Mammary epithelial cell (primary cell): ENCODE results near the gene RNF148.

Experiments
- EZH2 ChIP-seq: IDR thresholded peaks from 2 replicates; pipeline ENCODE4 v1.6.1; 2012; ENCODE audit warnings: low read length, inconsistent platforms, borderline replicate concordance
- TF ChIP-seq, protein P1 (sequence below), 2 donors: IDR thresholded peaks in 1 of 2; conservative IDR thresholded peaks in 1 of 2; 2 replicates each; pipeline ENCODE4 v1.5.1; 2011 to 2012; ENCODE audit warnings: inconsistent platforms in 2 of 2, low read length in 2 of 2, mild to moderate bottlenecking in 2 of 2, control low read depth in 1 of 2, low read depth in 1 of 2; ENCODE audit not compliant: insufficient read depth in 1 of 2; ENCODE audit errors: extremely low read depth in 1 of 2

- TF ChIP-seq, protein P1, sequence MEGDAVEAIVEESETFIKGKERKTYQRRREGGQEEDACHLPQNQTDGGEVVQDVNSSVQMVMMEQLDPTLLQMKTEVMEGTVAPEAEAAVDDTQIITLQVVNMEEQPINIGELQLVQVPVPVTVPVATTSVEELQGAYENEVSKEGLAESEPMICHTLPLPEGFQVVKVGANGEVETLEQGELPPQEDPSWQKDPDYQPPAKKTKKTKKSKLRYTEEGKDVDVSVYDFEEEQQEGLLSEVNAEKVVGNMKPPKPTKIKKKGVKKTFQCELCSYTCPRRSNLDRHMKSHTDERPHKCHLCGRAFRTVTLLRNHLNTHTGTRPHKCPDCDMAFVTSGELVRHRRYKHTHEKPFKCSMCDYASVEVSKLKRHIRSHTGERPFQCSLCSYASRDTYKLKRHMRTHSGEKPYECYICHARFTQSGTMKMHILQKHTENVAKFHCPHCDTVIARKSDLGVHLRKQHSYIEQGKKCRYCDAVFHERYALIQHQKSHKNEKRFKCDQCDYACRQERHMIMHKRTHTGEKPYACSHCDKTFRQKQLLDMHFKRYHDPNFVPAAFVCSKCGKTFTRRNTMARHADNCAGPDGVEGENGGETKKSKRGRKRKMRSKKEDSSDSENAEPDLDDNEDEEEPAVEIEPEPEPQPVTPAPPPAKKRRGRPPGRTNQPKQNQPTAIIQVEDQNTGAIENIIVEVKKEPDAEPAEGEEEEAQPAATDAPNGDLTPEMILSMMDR (conservative IDR thresholded peaks at IDR 0.05 in 1 of 2, IDR thresholded peaks at IDR 0.05 in 1 of 2; ENCODE audit: extremely low read depth in 1 of 2, insufficient read depth in 1 of 2, low read depth in 1 of 2, low read length in 2 of 2) = no peak
- TF ChIP-seq EZH2 = no peak
Observed at GRCh38 chr7:122736183-122736582, 33.5 kb upstream of the RNF148 start.
